ENCODE data around the gene LIMS1. TPM values are rescaled to one million over a fixed set of nuclear protein-coding genes. Genes with fewer than 3 reads are reported as not detected.

The LIMS1 gene
- polyA plus RNA-seq, 1 experiment, result 95.0 TPM

- H3K27ac ChIP-seq (ENCODE audit: low read depth, low read length), result no peak overlapping the region
- no peak for DNase-seq (ENCODE audit: low read depth, low spot score)
- ChIA-PET CTCF (interaction anchor here (0.6 to 8.7 kb wide), 5 partner anchors 20 to 31 kb away, joined by 3 to 93 read pairs (median 3); no protein-coding TSS in a partner anchor), POLR2A (interaction anchor here (0.7 kb wide), 1 partner anchor 867 kb away, joined by 4 read pairs; no protein-coding TSS in a partner anchor)
- H3K27me3 ChIP-seq (ENCODE audit: control insufficient read depth, insufficient read depth, low read length), result no peaks in the 10 kb centered on the region
- TF ChIP-seq, protein P1, sequence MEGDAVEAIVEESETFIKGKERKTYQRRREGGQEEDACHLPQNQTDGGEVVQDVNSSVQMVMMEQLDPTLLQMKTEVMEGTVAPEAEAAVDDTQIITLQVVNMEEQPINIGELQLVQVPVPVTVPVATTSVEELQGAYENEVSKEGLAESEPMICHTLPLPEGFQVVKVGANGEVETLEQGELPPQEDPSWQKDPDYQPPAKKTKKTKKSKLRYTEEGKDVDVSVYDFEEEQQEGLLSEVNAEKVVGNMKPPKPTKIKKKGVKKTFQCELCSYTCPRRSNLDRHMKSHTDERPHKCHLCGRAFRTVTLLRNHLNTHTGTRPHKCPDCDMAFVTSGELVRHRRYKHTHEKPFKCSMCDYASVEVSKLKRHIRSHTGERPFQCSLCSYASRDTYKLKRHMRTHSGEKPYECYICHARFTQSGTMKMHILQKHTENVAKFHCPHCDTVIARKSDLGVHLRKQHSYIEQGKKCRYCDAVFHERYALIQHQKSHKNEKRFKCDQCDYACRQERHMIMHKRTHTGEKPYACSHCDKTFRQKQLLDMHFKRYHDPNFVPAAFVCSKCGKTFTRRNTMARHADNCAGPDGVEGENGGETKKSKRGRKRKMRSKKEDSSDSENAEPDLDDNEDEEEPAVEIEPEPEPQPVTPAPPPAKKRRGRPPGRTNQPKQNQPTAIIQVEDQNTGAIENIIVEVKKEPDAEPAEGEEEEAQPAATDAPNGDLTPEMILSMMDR (IDR thresholded peaks at IDR 0.05; ENCODE audit: low read depth, low read length), result no peak
- H3K4me3 ChIP-seq (ENCODE audit: low read depth, low read length), result no peak overlapping the region
- H3K9me3 ChIP-seq (ENCODE audit: control insufficient read depth, insufficient read depth, low read length), result no peaks in the 10 kb centered on the region
These were observed 80.4 kb downstream of the LIMS1 start for GRCh38 chr2:108614659-108615058.

GRCh38 chr2:108615480-108616090, 81.3 kb downstream of the LIMS1 start:
- POLR2A ChIA-PET, result interaction anchor here (0.7 kb wide), 1 partner anchor 866 kb away, joined by 4 read pairs; no protein-coding TSS in a partner anchor
- no peak overlapping the region for H3K4me3 ChIP-seq (ENCODE audit: low read depth, low read length)
- no peaks in the 10 kb centered on the region for H3K27me3 ChIP-seq (ENCODE audit: control insufficient read depth, insufficient read depth, low read length)
- CTCF ChIA-PET, result interaction anchor here (0.6 to 8.7 kb wide), 4 partner anchors 10 to 32 kb away, joined by 3 to 93 read pairs (median 5); no protein-coding TSS in a partner anchor
- no peaks in the 10 kb centered on the region for H3K9me3 ChIP-seq (ENCODE audit: control insufficient read depth, insufficient read depth, low read length)
- no peak overlapping the region for H3K27ac ChIP-seq (ENCODE audit: low read depth, low read length)
- no peak for DNase-seq (ENCODE audit: low read depth, low spot score)
- TF ChIP-seq, protein P1 (IDR thresholded peaks at IDR 0.05; ENCODE audit: low read depth, low read length), result no peak

GRCh38 chr2:108616318-108616717, 82.0 kb downstream of the LIMS1 start:
- H3K9me3 ChIP-seq (ENCODE audit: control insufficient read depth, insufficient read depth, low read length), result no peaks in the 10 kb centered on the region
- ChIA-PET CTCF (interaction anchor here (1.4 to 8.7 kb wide), 2 partner anchors 17 to 20 kb away, joined by 7 to 93 read pairs; no protein-coding TSS in a partner anchor), POLR2A (no interaction called here)
- TF ChIP-seq, protein P1 (IDR thresholded peaks at IDR 0.05; ENCODE audit: low read depth, low read length), result no peak
- no peak for DNase-seq (ENCODE audit: low read depth, low spot score)
- no peaks in the 10 kb centered on the region for H3K27me3 ChIP-seq (ENCODE audit: control insufficient read depth, insufficient read depth, low read length)
- no peak overlapping the region for H3K27ac ChIP-seq (ENCODE audit: low read depth, low read length)
- H3K4me3 ChIP-seq (ENCODE audit: low read depth, low read length), result no peak overlapping the region

GRCh38 chr2:108616751-108617161, 82.5 kb downstream of the LIMS1 start:
- no peaks in the 10 kb centered on the region for H3K27me3 ChIP-seq (ENCODE audit: control insufficient read depth, insufficient read depth, low read length)
- no peak overlapping the region for H3K27ac ChIP-seq (ENCODE audit: low read depth, low read length)
- TF ChIP-seq, protein P1 (IDR thresholded peaks at IDR 0.05; ENCODE audit: low read depth, low read length), result no peak
- H3K9me3 ChIP-seq (ENCODE audit: control insufficient read depth, insufficient read depth, low read length), result no peaks in the 10 kb centered on the region
- no peak for DNase-seq (ENCODE audit: low read depth, low spot score)
- POLR2A ChIA-PET, result no interaction called here
- no peak overlapping the region for H3K4me3 ChIP-seq (ENCODE audit: low read depth, low read length)
- CTCF ChIA-PET, result interaction anchor here (1.4 to 8.7 kb wide), 2 partner anchors 17 to 20 kb away, joined by 7 to 93 read pairs; no protein-coding TSS in a partner anchor

- TF ChIP-seq, protein P1 (IDR thresholded peaks at IDR 0.05; ENCODE audit: low read depth, low read length), result no peak
- no peaks in the 10 kb centered on the region for H3K27me3 ChIP-seq (ENCODE audit: control insufficient read depth, insufficient read depth, low read length)
- CTCF ChIA-PET, result interaction anchor here (1.4 to 8.7 kb wide), 2 partner anchors 16 to 19 kb away, joined by 7 to 93 read pairs; no protein-coding TSS in a partner anchor
- no peak overlapping the region for H3K27ac ChIP-seq (ENCODE audit: low read depth, low read length)
- H3K4me3 ChIP-seq (ENCODE audit: low read depth, low read length), result no peak overlapping the region
- no peaks in the 10 kb centered on the region for H3K9me3 ChIP-seq (ENCODE audit: control insufficient read depth, insufficient read depth, low read length)
- POLR2A ChIA-PET, result no interaction called here
- no peak for DNase-seq (ENCODE audit: low read depth, low spot score)
These were observed 83.3 kb downstream of the LIMS1 start for GRCh38 chr2:108617617-108618016.
